HepG2 (cell line): ENCODE results near the gene PCYOX1L. TPM values are rescaled to one million over a fixed set of nuclear protein-coding genes. Genes with fewer than 3 reads are reported as not detected.
A peak's percentile ranks its signal among the peaks of the same experiment; 100 is the strongest.

ENCODE experiments used
- CBX2 ChIP-seq, 2 experiments: fragments of 200-600 bp in 1 of 2; sonication (generic); formaldehyde crosslinking in 1 of 2; IDR thresholded peaks; 2 replicates each; pipeline versions ENCODE4 v1.7.0 to v1.8.1; 2018 to 2022; ENCODE audit warnings: low read depth in 2 of 2, low read length in 1 of 2, mild to moderate bottlenecking in 1 of 2, missing genetic modification reagents in 1 of 2
- DBP ChIP-seq: sonication (generic); formaldehyde crosslinking; IDR thresholded peaks from 2 replicates; pipeline ENCODE4 v1.4.0; 2020; ENCODE audit warnings: missing genetic modification reagents; ENCODE audit errors: not compliant biosample characterization
- DNMT1 ChIP-seq: sonication (generic); formaldehyde crosslinking; IDR thresholded peaks from 2 replicates; pipeline ENCODE4 v1.5.1; 2020; ENCODE audit warnings: mild to moderate bottlenecking, missing genetic modification reagents
- DZIP1 ChIP-seq: sonication (generic); formaldehyde crosslinking; IDR thresholded peaks from 2 replicates; pipeline ENCODE4 v1.5.0; 2020; ENCODE audit warnings: mild to moderate bottlenecking, missing genetic modification reagents
- FOSL2 ChIP-seq: sonication (generic); formaldehyde crosslinking; IDR thresholded peaks from 2 replicates; pipeline ENCODE4 v1.4.0; 2020; ENCODE audit warnings: missing genetic modification reagents
- KLF13 ChIP-seq: sonication (generic); formaldehyde crosslinking; IDR thresholded peaks from 2 replicates; pipeline ENCODE4 v1.4.0; 2020; ENCODE audit warnings: mild to moderate bottlenecking, missing genetic modification reagents
- MAFK ChIP-seq, 2 experiments: IDR thresholded peaks in 1 of 2; conservative IDR thresholded peaks in 1 of 2; 2 replicates each; pipeline ENCODE4 v1.6.1; 2011; ENCODE audit warnings: improper control_type of control experiment in 2 of 2, low read length in 2 of 2
- NFKB2 ChIP-seq: sonication (generic); formaldehyde crosslinking; IDR thresholded peaks from 2 replicates; pipeline ENCODE4 v1.4.0; 2020; ENCODE audit warnings: missing genetic modification reagents, borderline replicate concordance
- PPARG ChIP-seq: conservative IDR thresholded peaks from 2 replicates; pipeline ENCODE4 v1.6.1; 2016; ENCODE audit warnings: missing biosample characterization, missing genetic modification reagents
- SOX6 ChIP-seq, 2 experiments: fragments of 450-650 bp in 1 of 2; sonication (generic) in 1 of 2; formaldehyde crosslinking in 1 of 2; IDR thresholded peaks; 2 replicates each; pipeline versions ENCODE4 v1.4.0 to v1.6.1; 2017 to 2020; ENCODE audit warnings: antibody characterized with exemption in 1 of 2, mild to moderate bottlenecking in 1 of 2, missing genetic modification reagents in 1 of 2
- SRSF1 ChIP-seq: fragments of 200-400 bp; formaldehyde crosslinking; optimal IDR thresholded peaks from 2 replicates; pipeline ENCODE3; 2017; ENCODE audit warnings: mild to moderate bottlenecking, low read depth, low read length, moderate library complexity
- TAF1 ChIP-seq: sonication (generic); formaldehyde crosslinking; IDR thresholded peaks from 2 replicates; pipeline ENCODE4 v1.4.0; 2020; ENCODE audit warnings: missing genetic modification reagents
- TEAD3 ChIP-seq: optimal IDR thresholded peaks from 2 replicates; pipeline ENCODE3; 2016; ENCODE audit warnings: borderline replicate concordance
- THYN1 ChIP-seq: sonication (generic); formaldehyde crosslinking; IDR thresholded peaks from 2 replicates; pipeline ENCODE4 v1.8.1; 2023; ENCODE audit warnings: low read depth, mild to moderate bottlenecking, moderate library complexity, missing genetic modification reagents, borderline replicate concordance
- XBP1 ChIP-seq: sonication (generic); formaldehyde crosslinking; IDR thresholded peaks from 2 replicates; pipeline ENCODE4 v1.5.0; 2020; ENCODE audit warnings: missing genetic modification reagents
- ZBTB21 ChIP-seq: sonication (generic); formaldehyde crosslinking; IDR thresholded peaks from 2 replicates; pipeline ENCODE4 v1.4.0; 2020; ENCODE audit warnings: missing genetic modification reagents
- ZBTB39 ChIP-seq: sonication (generic); formaldehyde crosslinking; IDR thresholded peaks from 2 replicates; pipeline ENCODE4 v1.5.0; 2020; ENCODE audit warnings: missing genetic modification reagents
- ZFP36L2 ChIP-seq: sonication (generic); formaldehyde crosslinking; IDR thresholded peaks from 2 replicates; pipeline ENCODE4 v1.4.0; 2020; ENCODE audit warnings: missing genetic modification reagents
- ZFP82 ChIP-seq: sonication (generic); formaldehyde crosslinking; IDR thresholded peaks from 2 replicates; pipeline ENCODE4 v1.5.1; 2020; ENCODE audit warnings: mild to moderate bottlenecking, missing genetic modification reagents, borderline replicate concordance
- ZNF17 ChIP-seq: sonication (generic); formaldehyde crosslinking; IDR thresholded peaks from 2 replicates; pipeline ENCODE4 v1.5.0; 2020; ENCODE audit warnings: mild to moderate bottlenecking, missing genetic modification reagents
- ZNF225 ChIP-seq: sonication (generic); formaldehyde crosslinking; IDR thresholded peaks from 2 replicates; pipeline ENCODE4 v1.4.0; 2020; ENCODE audit warnings: mild to moderate bottlenecking, missing genetic modification reagents
- ZNF234 ChIP-seq: sonication (generic); formaldehyde crosslinking; conservative IDR thresholded peaks from 2 replicates; pipeline ENCODE4 v1.5.1; 2020; ENCODE audit warnings: mild to moderate bottlenecking, missing genetic modification reagents
- ZNF335 ChIP-seq: sonication (generic); formaldehyde crosslinking; IDR thresholded peaks from 2 replicates; pipeline ENCODE4 v1.4.0; 2020; ENCODE audit warnings: missing genetic modification reagents
- ZNF562 ChIP-seq: sonication (generic); formaldehyde crosslinking; IDR thresholded peaks from 2 replicates; pipeline ENCODE4 v1.8.0; 2022; ENCODE audit warnings: missing genetic modification reagents, borderline replicate concordance
- ZNF644 ChIP-seq: IDR thresholded peaks from 2 replicates; pipeline ENCODE4 v1.6.1; 2016; ENCODE audit warnings: low read depth
- ZNF713 ChIP-seq: sonication (generic); formaldehyde crosslinking; IDR thresholded peaks from 2 replicates; pipeline ENCODE4 v1.4.0; 2020; ENCODE audit warnings: mild to moderate bottlenecking, missing genetic modification reagents
- ZNF775 ChIP-seq: sonication (generic); formaldehyde crosslinking; IDR thresholded peaks from 2 replicates; pipeline ENCODE4 v1.4.0; 2020; ENCODE audit warnings: missing genetic modification reagents, mild to moderate bottlenecking, moderate library complexity, borderline replicate concordance
- ZNF788 ChIP-seq: sonication (generic); formaldehyde crosslinking; IDR thresholded peaks from 2 replicates; pipeline ENCODE4 v1.5.0; 2020; ENCODE audit warnings: mild to moderate bottlenecking, missing genetic modification reagents, borderline replicate concordance
- polyA plus RNA-seq, 8 experiments: library from polyadenylated mRNA; depleted of rRNA in 3 of 8; stranded (reverse) in 7 of 8; unstranded in 1 of 8; fragments of >200 nt; fragmentation: Illumina TruSeq in 4 of 8; extraction: Trizol in 4 of 8; gene quantifications; 2 replicates each; pipeline versions ENCODE4 v1.2.1 to v1.2.3, GENCODE V29; 2011 to 2016; ENCODE audit warnings: low read depth in 4 of 8, missing spikeins in 1 of 8, mixed read lengths in 1 of 8; ENCODE audit not compliant: insufficient read depth in 1 of 8
- total RNA-seq, 5 experiments: library from RNA; depleted of rRNA; stranded (reverse); fragments of >200 nt; fragmentation: Illumina TruSeq; extraction: Trizol; gene quantifications; 2 replicates each; pipeline ENCODE4 v1.2.3, GENCODE V29; 2016; ENCODE audit warnings: low read depth in 1 of 5

The PCYOX1L gene
- total and polyA plus RNA-seq, 2 of the 13 experiments (the other 11 are each of a cell fraction or from before 2014, with no cell fraction given), result 1.00 to 3.7 TPM

- peak; percentile 74; the same call in 1 of the 2 replicates for TF ChIP-seq ZNF234
- TF ChIP-seq ZNF644 (CRISPR knock-in tag), result no peak
- TF ChIP-seq THYN1 (CRISPR knock-in tag), result no peak
- no peak for TF ChIP-seq ZBTB39
- no peak for TF ChIP-seq DZIP1
- no peak for TF ChIP-seq ZNF562 (CRISPR knock-in tag)
- no peak for TF ChIP-seq SRSF1
- no peak for TF ChIP-seq ZNF225 (CRISPR knock-in tag)
- peak; percentile 14; the same call in 1 of the 2 replicates for TF ChIP-seq NFKB2 (CRISPR knock-in tag)
- no peak for TF ChIP-seq ZFP82 (CRISPR knock-in tag)
- TF ChIP-seq KLF13 (CRISPR knock-in tag), result no peak
- TF ChIP-seq DBP, result peak; percentile 53
- no peak for TF ChIP-seq TAF1 (CRISPR knock-in tag)
- TF ChIP-seq FOSL2 (CRISPR knock-in tag), result no peak
- TF ChIP-seq CBX2 (IDR thresholded peaks at IDR 0.05; ENCODE audit: low read depth, low read length), result no peak
- TF ChIP-seq CBX2 (CRISPR knock-in tag; IDR thresholded peaks at IDR 0.05; ENCODE audit: low read depth), result no peak
- no peak for TF ChIP-seq ZBTB21 (CRISPR knock-in tag)
- no peak for TF ChIP-seq ZNF335 (CRISPR knock-in tag)
- TF ChIP-seq ZNF788 (CRISPR knock-in tag), result no peak
- no peak for TF ChIP-seq SOX6 (IDR thresholded peaks at IDR 0.05)
- 0 out of 2 replicates have a peak, but pooled peaks have one; percentile 24 for TF ChIP-seq SOX6 (CRISPR knock-in tag; IDR thresholded peaks at IDR 0.05)
- no peak for TF ChIP-seq ZNF17 (CRISPR knock-in tag)
- no peak for TF ChIP-seq XBP1
- peak; percentile 63 for TF ChIP-seq TEAD3
- TF ChIP-seq ZNF713 (CRISPR knock-in tag), result no peak
- no peak for TF ChIP-seq DNMT1 (CRISPR knock-in tag)
- TF ChIP-seq ZFP36L2, result no peak
- TF ChIP-seq PPARG (CRISPR knock-in tag), result no peak
- TF ChIP-seq MAFK (conservative IDR thresholded peaks at IDR 0.05 in 1 of 2, IDR thresholded peaks at IDR 0.05 in 1 of 2; ENCODE audit: low read length in 2 of 2), result no peak
- TF ChIP-seq ZNF775 (CRISPR knock-in tag), result no peak
These were observed 24.1 kb downstream of the PCYOX1L start (continued) for GRCh38 chr5:149381986-149382338.
